Activated CD8-positive, alpha-beta memory T cell treated with anti-CD3 and anti-CD28 coated beads, Interleukin-2, amount 10 ng/mL, durations not matched to agents 7 days and 5 days (primary cell): ENCODE measurements around the gene SAMD11. TPM values are rescaled to one million over a fixed set of nuclear protein-coding genes. Genes with fewer than 3 reads are reported as not detected.
A peak's percentile ranks its signal among the peaks of the same experiment; 100 is the strongest.

Experiments
- ATAC-seq: fragments of 150-1000 bp; cut with Tn5 transposase; one replicate; pipeline ENCODE4 v1.10.0; 2021; ENCODE audit warnings: moderate library complexity
- CTCF ChIA-PET: fragments of 350-600 bp; sonication (Branson Sonifier 250); formaldehyde crosslinking; loops from one replicate; lab custom pipeline; 2021; ENCODE audit warnings: antibody characterized with exemption; lab: Charles Lee
- DNase-seq: peaks from one replicate; pipeline ENCODE4 v3.0.0-alpha.2; 2020
- H3K27ac Mint-ChIP-seq: one replicate; pipeline ENCODE4 v1.8.0; 2021; ENCODE audit warnings: mild to moderate bottlenecking, mixed read lengths
- H3K27me3 Mint-ChIP-seq: one replicate; pipeline ENCODE4 v1.8.0; 2021; ENCODE audit warnings: mixed read lengths
- H3K36me3 Mint-ChIP-seq: one replicate; pipeline ENCODE4 v1.8.0; 2021; ENCODE audit warnings: mild to moderate bottlenecking, mixed read lengths
- H3K4me1 Mint-ChIP-seq: one replicate; pipeline ENCODE4 v1.8.0; 2021; ENCODE audit warnings: mixed read lengths
- H3K4me3 Mint-ChIP-seq: one replicate; pipeline ENCODE4 v1.8.0; 2021; ENCODE audit warnings: mild to moderate bottlenecking, moderate library complexity, mixed read lengths
- H3K9me3 Mint-ChIP-seq: one replicate; pipeline ENCODE4 v1.8.0; 2022; ENCODE audit warnings: low read depth, mixed read lengths
- total RNA-seq, 2 experiments: library from RNA; stranded (reverse); gene quantifications; one replicate each; pipeline ENCODE4 v1.2.3, GENCODE V29; 2021

The SAMD11 gene
- total RNA-seq, 2 experiments from 2014 or later = 0.61 TPM; not detected in 1

DNA sequence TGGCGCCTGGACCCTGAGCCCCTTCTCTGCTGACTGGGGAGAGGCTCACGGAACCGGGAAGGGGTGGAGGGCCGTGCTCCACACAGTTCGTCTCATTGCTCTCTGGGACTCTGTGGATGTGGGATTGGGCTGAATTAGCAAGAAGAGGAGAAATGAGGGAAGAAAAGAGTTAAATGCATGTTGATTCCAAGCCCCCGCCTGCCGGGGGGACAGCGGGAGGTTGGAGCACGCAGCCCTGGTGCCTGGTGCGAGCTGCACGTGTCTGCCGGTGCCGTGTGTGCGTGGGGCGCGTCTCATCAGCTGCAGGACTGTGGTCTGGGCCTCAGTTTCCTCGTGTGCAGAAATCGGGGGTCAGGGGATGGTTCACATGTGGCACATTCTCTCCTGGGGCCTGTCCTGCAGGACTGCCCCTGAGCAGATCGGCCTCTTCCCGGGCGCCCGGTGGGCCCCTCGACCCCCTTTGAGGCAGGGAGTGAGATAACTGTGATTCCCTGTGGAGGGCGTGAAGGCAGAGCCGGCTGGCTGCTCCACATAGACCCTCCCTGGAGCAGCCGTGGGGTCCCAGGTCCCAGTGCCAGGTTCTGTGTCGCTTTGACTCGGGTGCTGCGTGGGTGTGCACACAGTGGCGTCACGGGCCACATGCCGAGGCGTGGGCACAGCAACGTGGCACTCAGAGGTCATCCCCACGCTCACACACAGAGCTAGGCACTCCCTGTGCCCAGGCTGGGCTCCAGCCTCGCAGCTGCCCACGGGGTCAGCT lies 11.4 kb downstream of the SAMD11 start:
- ATAC-seq = no peak
- Mint-ChIP-seq H3K36me3 (no peaks in the 10 kb centered on the region), H3K4me3 (no peak overlapping the region), H3K9me3 (no peaks in the 10 kb centered on the region), H3K27me3 (peaks cover 37% of the 10 kb centered on the region), H3K4me1 (peaks cover 5% of the 10 kb centered on the region), H3K27ac (no peak overlapping the region)
- no peak for DNase-seq
- CTCF ChIA-PET = no interaction called here

DNA sequence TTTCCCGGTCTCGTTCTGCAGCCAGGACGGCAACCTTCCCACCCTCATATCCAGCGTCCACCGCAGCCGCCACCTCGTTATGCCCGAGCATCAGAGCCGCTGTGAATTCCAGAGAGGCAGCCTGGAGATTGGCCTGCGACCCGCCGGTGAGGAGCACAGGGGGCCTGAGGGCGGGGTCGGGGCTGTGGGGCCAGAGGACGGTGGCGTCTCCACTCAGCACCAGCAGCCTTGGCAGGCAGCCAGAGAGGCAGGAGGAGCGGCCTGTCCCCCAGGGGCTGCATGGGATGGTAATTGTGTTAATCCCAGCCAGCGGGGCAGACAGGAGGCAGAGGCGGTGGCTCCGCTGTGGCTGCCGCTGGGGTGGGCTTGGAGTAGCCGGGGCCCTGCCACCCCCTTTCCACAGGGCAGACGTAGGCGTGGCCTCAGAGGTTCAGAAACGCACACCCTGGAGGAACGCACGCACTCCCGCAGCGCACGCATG lies 12.1 kb downstream of the SAMD11 start:
- ATAC-seq (no peak), DNase-seq (no peak)
- H3K4me3 Mint-ChIP-seq = no peak overlapping the region
- no peak overlapping the region for H3K27ac Mint-ChIP-seq
- peaks cover 42% of the 10 kb centered on the region for H3K27me3 Mint-ChIP-seq
- H3K4me1 Mint-ChIP-seq = peaks cover 9% of the 10 kb centered on the region
- H3K36me3 Mint-ChIP-seq = no peaks in the 10 kb centered on the region
- no peaks in the 10 kb centered on the region for H3K9me3 Mint-ChIP-seq
- CTCF ChIA-PET = no interaction called here

DNA sequence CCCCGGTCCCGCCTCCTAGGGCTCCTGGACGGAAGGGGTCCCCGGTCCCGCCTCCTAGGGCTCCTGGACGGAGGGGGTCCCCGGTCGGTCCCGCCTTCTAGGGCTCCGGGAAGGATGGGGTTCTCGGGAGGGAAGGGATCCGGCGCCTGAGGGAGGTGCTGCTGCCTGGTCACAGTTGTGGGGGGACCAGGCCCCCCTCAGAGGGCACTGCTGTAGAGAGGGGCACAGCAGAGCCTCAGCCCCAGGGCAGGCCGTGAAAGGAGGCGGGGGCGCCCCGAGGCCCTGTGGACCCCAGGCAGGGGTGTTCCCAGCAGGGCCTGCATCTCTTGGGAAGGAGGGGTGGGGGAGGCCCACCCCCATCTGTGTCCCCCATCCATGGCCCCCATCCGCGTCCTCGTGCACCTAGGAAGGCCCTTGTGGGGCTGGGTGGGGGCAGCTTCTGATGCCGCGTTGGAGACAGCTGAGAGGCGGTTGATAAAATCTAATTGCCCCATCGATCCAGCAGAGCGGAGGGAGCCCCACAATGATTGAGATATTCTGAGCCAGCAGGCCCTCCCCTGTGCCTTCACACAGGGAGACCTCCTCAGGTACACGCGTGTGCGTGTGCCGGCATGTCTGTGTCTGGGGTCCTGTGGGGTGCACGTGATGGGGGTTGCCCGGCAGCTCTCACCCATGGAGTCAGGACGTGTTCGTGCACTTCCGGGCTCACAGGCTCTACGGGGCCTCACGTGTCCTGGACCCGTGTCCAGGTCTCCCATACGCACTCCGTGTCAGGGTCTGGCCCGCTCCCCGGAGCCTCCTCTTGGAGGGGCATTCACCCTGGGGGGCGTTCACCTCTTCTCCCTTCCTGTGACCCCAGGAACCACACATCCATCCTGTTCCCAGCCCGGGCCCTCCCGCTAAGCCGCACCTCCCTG lies 12.9 kb downstream of the SAMD11 start:
- no peaks in the 10 kb centered on the region for H3K9me3 Mint-ChIP-seq
- H3K27ac Mint-ChIP-seq = no peak overlapping the region
- DNase-seq (no peak), ATAC-seq (no peak)
- peaks cover 45% of the 10 kb centered on the region for H3K27me3 Mint-ChIP-seq
- no peak overlapping the region for H3K4me3 Mint-ChIP-seq
- CTCF ChIA-PET = no interaction called here
- peaks cover 10% of the 10 kb centered on the region for H3K4me1 Mint-ChIP-seq
- no peaks in the 10 kb centered on the region for H3K36me3 Mint-ChIP-seq

DNA sequence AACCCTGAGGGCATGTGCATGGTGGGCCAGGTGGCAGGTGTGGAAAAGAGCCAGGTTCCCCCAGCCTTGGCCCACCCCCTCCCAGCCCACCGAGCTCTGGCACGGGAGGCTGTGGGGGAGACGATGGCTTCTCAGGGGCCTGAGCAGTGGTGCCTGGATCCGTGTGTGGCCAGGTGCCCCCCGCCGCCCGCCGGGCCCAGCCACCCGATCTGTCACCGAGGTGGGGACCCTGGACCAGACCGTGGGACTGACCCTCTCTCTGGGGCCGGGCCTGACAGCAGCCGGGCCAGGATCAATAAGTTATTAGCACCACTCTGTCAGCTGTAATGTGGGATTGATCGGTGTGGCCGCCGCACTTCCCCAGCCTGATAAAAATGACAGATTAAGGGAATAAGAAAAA lies 13.8 kb downstream of the SAMD11 start:
- no peaks in the 10 kb centered on the region for H3K36me3 Mint-ChIP-seq

DNA sequence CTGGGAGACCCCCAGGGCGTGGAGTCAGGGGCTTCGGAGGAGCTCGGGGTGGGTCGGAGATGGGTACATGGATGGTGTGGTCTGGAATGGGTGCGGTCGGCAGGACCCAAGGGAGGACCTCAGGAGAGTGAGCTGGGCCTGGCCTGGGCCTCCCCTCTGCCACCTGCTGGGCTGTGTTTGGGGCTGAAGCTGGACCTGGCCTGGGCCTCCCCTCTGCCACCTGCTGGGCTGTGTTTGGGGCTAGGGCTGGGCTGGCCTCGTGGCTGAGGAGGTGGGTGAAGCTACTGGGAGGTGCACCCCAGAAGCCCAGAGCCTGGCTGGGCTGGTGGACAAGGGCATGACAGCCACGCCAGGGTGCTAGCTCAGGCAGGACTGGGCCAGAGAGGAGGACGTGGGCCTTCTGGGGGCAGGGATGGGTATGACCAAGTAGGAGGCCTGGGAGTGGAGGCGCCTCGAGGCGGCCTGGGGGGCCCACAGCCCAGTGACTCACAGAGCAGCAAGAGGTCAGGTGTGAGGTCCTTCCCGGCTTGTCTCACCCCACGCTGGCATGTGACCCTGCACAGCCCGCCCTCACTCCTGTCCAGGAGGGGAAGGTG lies 14.5 kb downstream of the SAMD11 start:
- peaks cover 46% of the 10 kb centered on the region for H3K27me3 Mint-ChIP-seq
- no peak for ATAC-seq
- H3K27ac Mint-ChIP-seq = no peak overlapping the region
- DNase-seq = no peak
- H3K4me3 Mint-ChIP-seq = no peak overlapping the region
- H3K9me3 Mint-ChIP-seq = no peaks in the 10 kb centered on the region
- H3K36me3 Mint-ChIP-seq = no peaks in the 10 kb centered on the region
- CTCF ChIA-PET = interaction anchor here (0.7 to 2.7 kb wide), 6 partner anchors 12 to 160 kb away, joined by 3 to 18 read pairs (median 4); no protein-coding TSS in a partner anchor
- peaks cover 12% of the 10 kb centered on the region for H3K4me1 Mint-ChIP-seq

More for the DNA sequence above, 13.8 kb downstream of the SAMD11 start:
- Mint-ChIP-seq H3K9me3 (no peaks in the 10 kb centered on the region), H3K4me3 (no peak overlapping the region), H3K27me3 (peaks cover 45% of the 10 kb centered on the region), H3K27ac (no peak overlapping the region), H3K4me1 (peaks cover 9% of the 10 kb centered on the region)
- DNase-seq = no peak
- CTCF ChIA-PET = interaction anchor here (1.2 to 2.7 kb wide), 3 partner anchors 21 to 42 kb away, joined by 3 to 18 read pairs (median 5); no protein-coding TSS in a partner anchor
- no peak for ATAC-seq

DNA sequence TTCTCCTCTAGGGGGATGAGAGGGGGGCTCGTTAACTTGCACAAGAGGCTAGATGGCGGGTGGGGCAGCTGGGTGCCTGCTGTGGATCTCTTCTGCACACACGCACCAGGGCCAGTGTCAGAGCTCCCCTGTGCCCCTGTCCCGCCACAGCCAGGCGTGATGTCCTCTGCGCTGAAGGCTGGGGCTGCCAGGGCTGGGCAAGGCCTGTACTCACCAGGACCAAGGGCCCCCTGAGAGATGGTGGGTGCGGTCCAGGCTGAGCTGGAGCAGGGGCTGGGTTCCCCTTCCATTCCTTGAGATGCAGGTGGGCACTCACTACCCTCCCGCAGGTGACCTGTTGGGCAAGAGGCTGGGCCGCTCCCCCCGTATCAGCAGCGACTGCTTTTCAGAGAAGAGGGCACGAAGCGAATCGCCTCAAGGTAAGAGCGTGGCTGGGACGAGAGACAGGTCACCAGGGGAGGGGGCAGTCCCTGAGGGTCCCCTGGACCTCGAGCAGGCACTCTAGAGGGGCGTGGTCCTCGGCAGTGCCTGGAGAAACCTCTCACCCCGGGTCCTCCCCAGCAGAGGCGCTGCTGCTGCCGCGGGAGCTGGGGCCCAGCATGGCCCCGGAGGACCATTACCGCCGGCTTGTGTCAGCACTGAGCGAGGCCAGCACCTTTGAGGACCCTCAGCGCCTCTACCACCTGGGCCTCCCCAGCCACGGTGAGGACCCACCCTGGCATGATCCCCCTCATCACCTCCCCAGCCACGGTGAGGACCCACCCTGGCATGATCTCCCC lies 15.2 kb downstream of the SAMD11 start:
- H3K4me3 Mint-ChIP-seq = no peak overlapping the region
- DNase-seq = no peak
- H3K4me1 Mint-ChIP-seq = peaks cover 12% of the 10 kb centered on the region
- CTCF ChIA-PET = interaction anchor here (0.7 to 2.7 kb wide), 6 partner anchors 13 to 160 kb away, joined by 3 to 18 read pairs (median 4); no protein-coding TSS in a partner anchor
- H3K27ac Mint-ChIP-seq = no peak overlapping the region
- no peaks in the 10 kb centered on the region for H3K36me3 Mint-ChIP-seq
- peaks cover 47% of the 10 kb centered on the region for H3K27me3 Mint-ChIP-seq
- ATAC-seq = no peak
- H3K9me3 Mint-ChIP-seq = no peaks in the 10 kb centered on the region

DNA sequence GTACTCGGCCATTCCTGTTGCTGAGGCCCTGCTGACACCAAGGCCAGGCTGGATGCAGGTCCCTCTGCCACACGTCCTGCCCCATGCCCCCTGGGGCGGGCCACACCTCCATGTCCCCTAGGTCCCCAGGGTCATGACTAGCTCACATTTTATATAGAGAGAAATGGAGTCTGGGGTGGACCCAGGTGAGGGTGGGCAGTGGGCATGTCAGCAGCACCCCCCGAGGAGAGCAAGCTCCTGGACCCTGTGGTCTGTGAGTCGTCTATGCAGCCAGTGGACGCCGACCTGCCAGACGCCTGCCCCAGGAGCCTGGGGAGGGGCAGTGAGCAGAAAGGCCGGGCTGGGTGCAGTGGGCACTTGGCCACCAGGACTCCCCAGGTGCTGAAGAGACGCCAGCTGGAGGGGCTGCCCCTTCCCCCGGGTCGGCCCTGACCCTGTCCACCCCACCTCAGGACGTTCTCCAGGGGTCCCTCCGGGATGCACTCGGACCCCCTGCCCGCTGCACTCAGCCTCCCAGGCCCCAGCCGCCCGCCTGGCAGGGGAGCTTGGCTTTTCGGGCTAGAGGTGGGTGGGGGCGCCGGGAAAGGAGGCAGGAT lies 15.9 kb downstream of the SAMD11 start:
- DNase-seq = no peak
- no peak overlapping the region for H3K4me3 Mint-ChIP-seq
- H3K4me1 Mint-ChIP-seq = peaks cover 15% of the 10 kb centered on the region
- no peaks in the 10 kb centered on the region for H3K9me3 Mint-ChIP-seq
- H3K36me3 Mint-ChIP-seq = no peaks in the 10 kb centered on the region
- peaks cover 53% of the 10 kb centered on the region for H3K27me3 Mint-ChIP-seq
- ATAC-seq = no peak
- CTCF ChIA-PET = interaction anchor here (1.6 to 4.4 kb wide), 4 partner anchors 34 to 161 kb away, joined by 4 to 34 read pairs (median 12); no protein-coding TSS in a partner anchor
- no peak overlapping the region for H3K27ac Mint-ChIP-seq

DNA sequence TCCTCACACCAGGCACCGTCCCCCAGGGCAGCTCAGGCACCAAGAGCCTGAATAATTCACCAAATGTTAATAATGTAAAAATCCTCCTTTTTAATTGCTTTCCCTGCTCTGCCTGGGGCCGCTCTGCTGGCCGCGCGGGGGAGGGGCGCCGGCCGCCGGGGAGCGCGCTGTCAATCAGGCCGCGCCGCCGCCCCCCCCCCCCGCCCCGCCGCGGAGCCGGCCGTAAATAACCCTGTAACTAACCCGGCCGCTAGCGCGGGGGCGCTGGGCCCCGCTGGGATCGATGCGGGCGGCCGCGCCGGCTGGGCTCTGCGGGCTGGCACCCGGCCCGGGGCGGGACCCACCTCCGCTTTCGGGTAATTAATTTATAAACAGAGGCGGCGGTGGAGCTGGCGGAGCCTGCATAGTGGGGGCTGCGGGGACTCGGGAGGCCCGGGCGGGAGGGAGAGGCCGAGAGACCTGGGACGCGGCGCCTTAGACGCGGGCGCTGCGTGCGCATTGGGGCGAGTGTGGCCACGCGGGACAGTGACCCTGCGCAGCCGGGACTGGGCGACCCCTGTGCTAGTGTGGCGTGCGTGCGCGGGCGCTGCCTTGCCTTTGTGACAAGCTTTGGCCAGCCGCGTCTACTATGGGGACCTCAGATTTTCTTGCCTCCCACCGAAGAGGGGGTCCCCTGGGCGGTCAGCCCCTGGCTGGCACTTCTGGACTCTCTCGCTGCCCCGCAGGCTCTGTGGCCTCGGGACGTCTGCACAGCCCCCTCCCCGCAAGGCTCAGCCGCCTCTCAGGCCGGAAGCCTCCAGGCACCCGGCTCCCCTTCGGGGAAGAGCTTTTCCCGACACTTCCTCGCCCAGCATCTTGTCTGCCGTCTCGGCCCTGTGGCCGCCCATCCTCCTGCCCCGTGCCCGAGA lies 16.6 kb downstream of the SAMD11 start:
- H3K27me3 Mint-ChIP-seq = peaks cover 46% of the 10 kb centered on the region
- no peak overlapping the region for H3K27ac Mint-ChIP-seq
- H3K36me3 Mint-ChIP-seq = peaks cover 1% of the 10 kb centered on the region
- CTCF ChIA-PET = interaction anchor here (0.7 to 4.4 kb wide), 8 partner anchors 8 to 162 kb away, joined by 3 to 34 read pairs (median 4); partner anchors contain the start of genes NOC2L and PERM1
- DNase-seq = no peak
- peaks cover 15% of the 10 kb centered on the region for H3K4me1 Mint-ChIP-seq
- no peaks in the 10 kb centered on the region for H3K9me3 Mint-ChIP-seq
- peak overlapping the region; percentile 43 for H3K4me3 Mint-ChIP-seq
- ATAC-seq = no peak

DNA sequence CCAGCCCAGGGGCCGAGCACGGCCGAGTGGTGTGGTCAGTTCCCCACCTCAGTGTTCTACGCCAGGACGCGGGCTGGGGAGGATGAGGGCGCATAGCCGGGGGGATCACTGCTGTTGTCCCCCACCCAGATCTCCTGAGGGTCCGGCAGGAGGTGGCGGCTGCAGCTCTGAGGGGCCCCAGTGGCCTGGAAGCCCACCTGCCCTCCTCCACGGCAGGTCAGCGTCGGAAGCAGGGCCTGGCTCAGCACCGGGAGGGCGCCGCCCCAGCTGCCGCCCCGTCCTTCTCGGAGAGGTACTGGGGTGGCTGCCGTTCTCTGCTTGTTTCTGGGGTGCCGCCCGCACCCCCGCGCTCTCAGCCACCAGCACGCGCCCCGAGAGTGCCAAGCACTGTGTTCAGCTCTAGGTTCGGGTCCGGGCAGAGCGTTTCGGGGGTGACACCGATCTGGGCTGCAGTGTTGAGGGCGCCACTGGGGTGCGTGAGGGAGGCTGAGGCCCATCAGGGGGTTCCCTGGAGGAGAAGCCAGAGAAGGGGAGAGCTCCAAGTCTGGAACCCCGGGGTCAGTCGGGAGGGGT lies 17.4 kb downstream of the SAMD11 start:
- Mint-ChIP-seq H3K4me3 (peak overlapping the region; percentile 51), H3K27ac (no peak overlapping the region), H3K27me3 (peaks cover 42% of the 10 kb centered on the region), H3K4me1 (peaks cover 15% of the 10 kb centered on the region), H3K9me3 (no peaks in the 10 kb centered on the region), H3K36me3 (peaks cover 6% of the 10 kb centered on the region)
- ATAC-seq (peak; percentile 14), DNase-seq (no peak)
- CTCF ChIA-PET = interaction anchor here (0.7 to 4.4 kb wide), 8 partner anchors 9 to 99 kb away, joined by 3 to 34 read pairs (median 4); partner anchors contain the start of genes NOC2L and PERM1

DNA sequence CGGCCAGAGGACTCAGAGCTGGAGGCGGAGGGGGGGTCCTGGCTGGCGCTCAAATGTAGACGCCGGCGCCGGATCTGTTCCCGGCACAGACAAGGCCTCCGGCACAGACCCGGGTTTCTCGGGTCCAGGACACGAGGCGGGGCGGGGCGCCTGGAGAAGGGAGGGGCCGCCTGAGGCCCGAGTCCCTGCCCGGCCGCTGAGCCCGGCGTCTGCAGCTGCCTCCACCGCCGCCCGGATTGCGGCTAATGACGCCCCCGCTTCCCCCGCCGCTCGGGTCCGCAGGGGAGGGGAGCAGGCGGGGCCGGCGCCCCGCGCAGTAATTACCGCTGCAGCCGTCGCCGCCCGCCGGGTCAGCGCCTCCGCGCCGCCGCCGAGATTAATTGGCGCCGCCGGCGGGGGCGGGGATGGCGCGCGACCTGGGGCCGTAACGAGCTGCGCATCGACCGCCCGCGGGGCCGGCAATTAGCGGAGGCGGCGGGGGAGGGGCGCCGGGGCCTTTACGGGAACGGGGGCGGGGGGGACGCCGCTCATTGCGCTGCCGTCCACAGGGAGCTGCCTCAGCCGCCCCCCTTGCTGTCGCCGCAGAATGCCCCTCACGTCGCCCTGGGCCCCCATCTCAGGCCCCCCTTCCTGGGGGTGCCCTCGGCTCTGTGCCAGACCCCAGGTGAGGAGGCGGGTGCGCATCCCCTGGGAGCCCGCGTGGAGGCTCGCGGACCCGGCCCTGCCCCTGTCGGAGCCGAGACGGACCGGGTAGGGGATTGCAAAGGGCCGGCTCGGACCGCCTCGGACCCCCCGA lies 18.1 kb downstream of the SAMD11 start:
- CTCF ChIA-PET = interaction anchor here (1.0 to 4.4 kb wide), 12 partner anchors 10 to 63 kb away, joined by 3 to 34 read pairs (median 4); partner anchors contain the start of genes NOC2L, PERM1 and PLEKHN1
- DNase-seq (peak; percentile 59), ATAC-seq (peak; percentile 28)
- H3K36me3 Mint-ChIP-seq = peaks cover 6% of the 10 kb centered on the region
- peaks cover 42% of the 10 kb centered on the region for H3K27me3 Mint-ChIP-seq
- H3K4me3 Mint-ChIP-seq = peak overlapping the region; percentile 51
- no peaks in the 10 kb centered on the region for H3K9me3 Mint-ChIP-seq
- H3K27ac Mint-ChIP-seq = no peak overlapping the region
- peaks cover 15% of the 10 kb centered on the region for H3K4me1 Mint-ChIP-seq
